ENCODE results near the gene BTN1A1. TPM values are rescaled to one million over a fixed set of nuclear protein-coding genes. Genes with fewer than 3 reads are reported as not detected.

Gene BTN1A1
- total RNA-seq, 4 donors from 2014 or later, result 0.32 TPM; not detected in 3

- H3K4me1 ChIP-seq, result peaks cover 9 to 29% (median 12%) of the 10 kb centered on the region in 4 donors
- peak overlapping the region; percentile 85 to 90 (median 86) for H3K27ac ChIP-seq
- no peaks in the 10 kb centered on the region for H3K27me3 ChIP-seq
- no peaks in the 10 kb centered on the region for H3K36me3 ChIP-seq
- no peak overlapping the region for H3K4me3 ChIP-seq
- intact Hi-C loops (cut with DNase I; ENCODE audit: low total_unique reads) (no loop called here), in situ Hi-C loops (cut with MboI; ENCODE audit: low pct_ligation_motif_present in 1 of 4, low pct_unique_long_range_greater_than_20kb in 1 of 4, low sequenced_read_pairs in 3 of 4) (no loop called here)
- TF ChIP-seq EP300 (IDR thresholded peaks at IDR 0.05; ENCODE audit: low read depth), result no peak
- no peak for TF ChIP-seq POLR2A (IDR thresholded peaks at IDR 0.05)
- no peak for TF ChIP-seq POLR2AphosphoS5 (IDR thresholded peaks at IDR 0.05)
- TF ChIP-seq CTCF (IDR thresholded peaks at IDR 0.05), result no peak
- 100% methylated on average over 1 of the region's 1 CpG for WGBS, 2 donors (ENCODE audit: low coverage in 1 of 2)
- no peaks in the 10 kb centered on the region for H3K9me3 ChIP-seq
- no peak for DNase-seq
Observed at GRCh38 chr6:26531897-26532296, 31.8 kb downstream of the BTN1A1 start.

GRCh38 chr6:26532699-26533531 lies 32.8 kb downstream of the BTN1A1 start:
- Histone ChIP-seq H3K4me3 (peak overlapping the region; percentile 47 to 71 (median 50)), H3K27me3 (no peaks in the 10 kb centered on the region), H3K4me1 (peaks cover 9 to 32% (median 14%) of the 10 kb centered on the region in 4 donors), H3K36me3 (no peaks in the 10 kb centered on the region), H3K27ac (peak overlapping the region; percentile 85 to 90 (median 86)), H3K9me3 (no peaks in the 10 kb centered on the region)
- 0 to 2% methylated on average over 7 to 28 of the region's 28 CpGs for WGBS, 2 donors (ENCODE audit: low coverage in 1 of 2)
- in situ Hi-C loops (cut with MboI; ENCODE audit: low pct_ligation_motif_present in 1 of 4, low pct_unique_long_range_greater_than_20kb in 1 of 4, low sequenced_read_pairs in 3 of 4), result no loop called here
- DNase-seq, result peak; percentile 92
- intact Hi-C loops (cut with DNase I; ENCODE audit: low total_unique reads), result no loop called here
- TF ChIP-seq CTCF (IDR thresholded peaks at IDR 0.05), result no peak
- TF ChIP-seq POLR2AphosphoS5 (IDR thresholded peaks at IDR 0.05), result peak in 1 of 3 donors; percentile 34

- no peak for TF ChIP-seq POLR2A (IDR thresholded peaks at IDR 0.05)
- no peak for TF ChIP-seq POLR2AphosphoS5 (IDR thresholded peaks at IDR 0.05)
- TF ChIP-seq CTCF (IDR thresholded peaks at IDR 0.05), result no peak
- no peak for TF ChIP-seq EP300 (IDR thresholded peaks at IDR 0.05; ENCODE audit: low read depth)
- intact Hi-C loops (cut with DNase I; ENCODE audit: low total_unique reads), result no loop called here
- Histone ChIP-seq H3K9me3 (no peaks in the 10 kb centered on the region), H3K4me1 (peaks cover 9 to 32% (median 14%) of the 10 kb centered on the region in 4 donors), H3K27me3 (no peaks in the 10 kb centered on the region), H3K27ac (peak overlapping the region; percentile 85 to 90 (median 86)), H3K4me3 (peak overlapping the region; percentile 47 to 71 (median 50)), H3K36me3 (no peaks in the 10 kb centered on the region)
- in situ Hi-C loops (cut with MboI; ENCODE audit: low pct_ligation_motif_present in 1 of 4, low pct_unique_long_range_greater_than_20kb in 1 of 4, low sequenced_read_pairs in 3 of 4), result no loop called here
- DNase-seq, result no peak
- 0% methylated on average over 1 of the region's 1 CpG for WGBS, 2 donors (ENCODE audit: low coverage in 1 of 2)
Observed at GRCh38 chr6:26533532-26533931, 33.4 kb downstream of the BTN1A1 start.

- Histone ChIP-seq H3K27me3 (no peaks in the 10 kb centered on the region), H3K4me3 (no peak overlapping the region), H3K9me3 (no peaks in the 10 kb centered on the region), H3K27ac (peak overlapping the region; percentile 58 to 96 (median 94)), H3K4me1 (peaks cover 9 to 43% (median 25%) of the 10 kb centered on the region in 4 donors), H3K36me3 (no peaks in the 10 kb centered on the region)
- 68 to 73% methylated on average over 6 of the region's 6 CpGs for WGBS, 2 donors (ENCODE audit: low coverage in 1 of 2)
- peak; percentile 54 for DNase-seq
- in situ Hi-C loops (cut with MboI; ENCODE audit: low pct_ligation_motif_present in 1 of 4, low pct_unique_long_range_greater_than_20kb in 1 of 4, low sequenced_read_pairs in 3 of 4) (no loop called here), intact Hi-C loops (cut with DNase I; ENCODE audit: low total_unique reads) (no loop called here)
- no peak for TF ChIP-seq POLR2AphosphoS5 (IDR thresholded peaks at IDR 0.05)
- no peak for TF ChIP-seq EP300 (IDR thresholded peaks at IDR 0.05; ENCODE audit: low read depth)
- no peak for TF ChIP-seq CTCF (IDR thresholded peaks at IDR 0.05)
- no peak for TF ChIP-seq POLR2A (IDR thresholded peaks at IDR 0.05)
Observed at GRCh38 chr6:26534681-26535465, 34.8 kb downstream of the BTN1A1 start.

Measured in transverse colon (tissue), 4 donors.